HEK293T (cell line): ENCODE data around the gene SUPT3H.

Experiments
- CTCF ChIA-PET: fragments of 350-600 bp; formaldehyde crosslinking; extraction: SDS; loops from one replicate; lab custom pipeline; 2021; ENCODE audit warnings: antibody characterized with exemption, inconsistent platforms; lab: Yijun Ruan, JAX
- POLR2A ChIA-PET: fragments of 350-600 bp; formaldehyde crosslinking; extraction: SDS; loops from one replicate; lab custom pipeline; 2020; ENCODE audit warnings: antibody characterized with exemption, inconsistent platforms; lab: Yijun Ruan, JAX
- DNase-seq: peaks from one replicate; pipeline ENCODE4 v3.0.0; 2012; ENCODE audit warnings: mixed read lengths; ENCODE audit errors: extremely low spot score
- ARNT ChIP-seq: fragments of 450-650 bp; IDR thresholded peaks from 2 replicates; pipeline ENCODE4 v1.6.1; 2017; ENCODE audit warnings: mild to moderate bottlenecking
- BHLHE40 ChIP-seq: fragments of 450-650 bp; IDR thresholded peaks from 2 replicates; pipeline ENCODE4 v1.6.1; 2016; ENCODE audit warnings: mild to moderate bottlenecking, moderate library complexity, borderline replicate concordance
- CTBP1 ChIP-seq: fragments of 450-650 bp; IDR thresholded peaks from 2 replicates; pipeline ENCODE4 v1.6.1; 2016; ENCODE audit warnings: borderline replicate concordance
- ELF4 ChIP-seq: fragments of 450-650 bp; IDR thresholded peaks from 2 replicates; pipeline ENCODE4 v1.6.1; 2017; ENCODE audit warnings: antibody characterized with exemption
- FOXA1 ChIP-seq: fragments of 450-650 bp; IDR thresholded peaks from 2 replicates; pipeline ENCODE4 v1.6.1; 2016; ENCODE audit warnings: mild to moderate bottlenecking
- FOXK2 ChIP-seq: fragments of 450-650 bp; IDR thresholded peaks from 2 replicates; pipeline ENCODE4 v1.6.1; 2016; ENCODE audit warnings: mild to moderate bottlenecking
- FOXM1 ChIP-seq: fragments of 450-650 bp; IDR thresholded peaks from 2 replicates; pipeline ENCODE4 v1.6.1; 2017; ENCODE audit warnings: mild to moderate bottlenecking, borderline replicate concordance
- HDGF ChIP-seq: fragments of 450-650 bp; IDR thresholded peaks from 2 replicates; pipeline ENCODE4 v1.6.1; 2017; ENCODE audit warnings: antibody characterized with exemption, borderline replicate concordance
- L3MBTL2 ChIP-seq: fragments of 450-650 bp; conservative IDR thresholded peaks from 2 replicates; pipeline ENCODE4 v1.6.1; 2016; ENCODE audit warnings: mild to moderate bottlenecking
- LEF1 ChIP-seq: fragments of 450-650 bp; IDR thresholded peaks from 2 replicates; pipeline ENCODE4 v1.6.1; 2017; ENCODE audit warnings: mild to moderate bottlenecking, borderline replicate concordance
- NFRKB ChIP-seq: fragments of 450-650 bp; IDR thresholded peaks from 2 replicates; pipeline ENCODE4 v1.6.1; 2016; ENCODE audit warnings: mild to moderate bottlenecking, moderate library complexity
- PKNOX1 ChIP-seq: fragments of 450-650 bp; IDR thresholded peaks from 2 replicates; pipeline ENCODE4 v1.6.1; 2016
- SP1 ChIP-seq: fragments of 450-650 bp; IDR thresholded peaks from 2 replicates; pipeline ENCODE4 v1.6.1; 2017
- SUZ12 ChIP-seq: fragments of 450-650 bp; IDR thresholded peaks from 2 replicates; pipeline ENCODE4 v1.6.1; 2016; ENCODE audit warnings: mild to moderate bottlenecking
- TARDBP ChIP-seq: fragments of 450-650 bp; IDR thresholded peaks from 2 replicates; pipeline ENCODE4 v1.6.1; 2016
- ZNF384 ChIP-seq: fragments of 450-650 bp; IDR thresholded peaks from 2 replicates; pipeline ENCODE4 v1.6.1; 2016

SUPT3H gene

DNA sequence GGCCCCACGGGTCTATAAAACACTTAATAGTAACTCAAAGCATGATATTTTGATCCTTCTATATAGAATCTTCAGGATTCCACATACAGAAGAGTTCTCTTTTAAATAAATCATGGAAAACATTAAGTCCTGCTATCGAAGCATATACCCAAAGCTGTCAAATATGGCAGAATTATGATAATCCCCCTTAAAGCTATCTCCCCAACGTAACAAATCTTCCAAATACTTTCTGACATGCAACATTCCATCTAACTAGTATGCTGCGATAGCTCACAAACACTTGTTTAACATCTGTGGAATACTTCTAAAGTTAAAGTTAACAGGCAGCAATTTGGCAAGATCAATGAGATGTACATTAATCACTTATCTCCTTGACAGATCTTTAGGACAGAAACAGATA is 420.6 kb downstream of the SUPT3H start:
- TF ChIP-seq SUZ12 (no peak), HDGF (no peak), FOXM1 (no peak), TARDBP (no peak), L3MBTL2 (no peak), ELF4 (no peak), CTBP1 (no peak), FOXA1 (no peak), FOXK2 (no peak), ZNF384 (no peak), ARNT (no peak), PKNOX1 (no peak; the same call in 1 of the 2 replicates), BHLHE40 (no peak)
- no peak for DNase-seq
- ChIA-PET POLR2A (no interaction called here), CTCF (no interaction called here)

DNA sequence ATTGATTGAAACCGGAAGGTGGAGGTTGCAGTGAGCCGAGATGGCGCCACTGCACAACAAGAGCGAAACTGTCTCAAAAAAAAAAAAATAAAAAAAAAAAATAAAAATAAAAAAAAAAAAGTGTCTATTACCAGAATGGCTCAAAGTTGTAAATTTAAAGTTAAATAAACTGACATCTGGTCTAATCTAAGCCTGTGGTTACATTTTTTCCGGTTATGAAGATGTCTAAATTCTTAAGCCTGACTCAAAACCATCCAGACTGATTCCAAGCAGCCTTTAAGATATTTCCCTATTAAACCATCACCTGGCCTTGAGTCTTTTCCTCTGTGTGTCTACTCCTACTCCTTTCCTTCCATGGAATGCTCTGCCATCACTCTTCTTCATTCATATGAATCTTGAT is 421.3 kb downstream of the SUPT3H start:
- ChIA-PET CTCF (no interaction called here), POLR2A (no interaction called here)
- DNase-seq, result no peak
- TF ChIP-seq NFRKB, result no peak
- no peak for TF ChIP-seq FOXK2
- TF ChIP-seq ARNT, result no peak
- no peak for TF ChIP-seq SUZ12
- TF ChIP-seq HDGF, result no peak
- no peak for TF ChIP-seq L3MBTL2
- TF ChIP-seq PKNOX1, result no peak
- TF ChIP-seq TARDBP, result no peak
- TF ChIP-seq LEF1, result no peak
- no peak for TF ChIP-seq ELF4
- TF ChIP-seq FOXM1, result no peak
- no peak for TF ChIP-seq BHLHE40
- TF ChIP-seq FOXA1, result no peak
- no peak for TF ChIP-seq SP1
- TF ChIP-seq ZNF384, result no peak
- no peak for TF ChIP-seq CTBP1

- CTCF ChIA-PET, result no interaction called here
These were observed 422.6 kb downstream of the SUPT3H start for GRCh38 chr6:44955145-44955544.

DNA sequence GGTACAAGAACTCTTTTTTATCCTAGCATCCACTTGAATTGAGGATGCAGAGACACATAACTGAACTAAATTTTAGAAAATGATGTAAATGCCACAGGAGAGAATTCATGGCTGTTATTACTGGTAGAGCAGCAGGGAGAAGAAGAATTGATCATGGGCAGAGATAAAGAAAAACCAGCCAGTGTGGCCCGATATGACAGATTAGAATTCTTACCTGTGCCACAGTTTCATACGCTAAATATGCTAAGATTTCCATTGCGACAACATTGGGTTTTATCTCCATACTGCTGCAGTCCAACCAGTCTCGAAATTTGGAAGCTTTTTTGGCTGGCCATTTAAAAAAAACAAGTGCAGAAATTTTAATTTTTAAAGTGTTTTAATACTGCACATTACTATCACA is 423.5 kb downstream of the SUPT3H start:
- no peak for DNase-seq
- TF ChIP-seq L3MBTL2 (no peak), ELF4 (no peak), SP1 (no peak), NFRKB (no peak), FOXA1 (no peak), SUZ12 (no peak), FOXM1 (no peak), ZNF384 (no peak), TARDBP (no peak), LEF1 (no peak), PKNOX1 (no peak), FOXK2 (no peak), ARNT (no peak), BHLHE40 (no peak), HDGF (no peak), CTBP1 (no peak)
- ChIA-PET POLR2A (no interaction called here), CTCF (no interaction called here)

More at GRCh38 chr6:44955145-44955544, 422.6 kb downstream of the SUPT3H start:
- POLR2A ChIA-PET, result no interaction called here
- DNase-seq, result no peak
- TF ChIP-seq SP1 (no peak), ELF4 (no peak), FOXK2 (no peak), NFRKB (no peak), PKNOX1 (no peak), HDGF (no peak), SUZ12 (no peak), CTBP1 (no peak), L3MBTL2 (no peak), ZNF384 (no peak), TARDBP (no peak), ARNT (no peak), BHLHE40 (no peak), LEF1 (no peak), FOXM1 (no peak), FOXA1 (no peak)

DNA sequence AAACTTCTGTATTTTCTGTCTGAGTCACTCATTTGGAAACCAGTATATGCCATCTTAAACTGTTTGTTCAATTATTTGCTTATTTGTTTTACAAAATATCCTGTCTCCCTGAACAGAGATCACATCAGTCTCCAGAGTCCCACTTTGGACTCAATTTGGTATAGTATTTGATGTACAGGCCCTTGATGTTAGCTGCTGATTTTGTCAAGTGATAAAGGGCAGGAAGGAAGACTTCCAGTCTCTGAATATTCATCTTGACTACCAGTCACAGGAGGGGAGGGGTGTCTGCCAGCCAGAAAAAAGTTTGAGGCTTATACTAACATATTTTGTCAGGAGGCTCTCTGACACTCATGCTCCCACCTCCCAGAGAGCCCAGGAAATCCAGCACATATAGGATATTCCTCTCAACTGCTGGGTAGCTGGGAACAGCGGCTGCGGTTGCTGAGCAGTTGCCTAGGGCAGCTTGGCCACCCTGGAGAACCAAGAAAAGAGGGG is 426.4 kb downstream of the SUPT3H start:
- CTCF ChIA-PET, result no interaction called here
- no peak for DNase-seq
- POLR2A ChIA-PET, result no interaction called here
- TF ChIP-seq L3MBTL2 (no peak), PKNOX1 (no peak), CTBP1 (no peak), SUZ12 (no peak), ZNF384 (no peak), NFRKB (no peak), FOXA1 (no peak), BHLHE40 (no peak), LEF1 (no peak), FOXM1 (no peak), SP1 (no peak), ARNT (no peak), ELF4 (no peak), FOXK2 (no peak), HDGF (no peak), TARDBP (no peak)
